Measurements from ENCODE around the gene SOHLH1. TPM values are rescaled to one million over a fixed set of nuclear protein-coding genes. Genes with fewer than 3 reads are reported as not detected.

SOHLH1 gene
- polyA plus RNA-seq, 2 of the 4 experiments (the other 2 are of a cell fraction): not detected

DNA sequence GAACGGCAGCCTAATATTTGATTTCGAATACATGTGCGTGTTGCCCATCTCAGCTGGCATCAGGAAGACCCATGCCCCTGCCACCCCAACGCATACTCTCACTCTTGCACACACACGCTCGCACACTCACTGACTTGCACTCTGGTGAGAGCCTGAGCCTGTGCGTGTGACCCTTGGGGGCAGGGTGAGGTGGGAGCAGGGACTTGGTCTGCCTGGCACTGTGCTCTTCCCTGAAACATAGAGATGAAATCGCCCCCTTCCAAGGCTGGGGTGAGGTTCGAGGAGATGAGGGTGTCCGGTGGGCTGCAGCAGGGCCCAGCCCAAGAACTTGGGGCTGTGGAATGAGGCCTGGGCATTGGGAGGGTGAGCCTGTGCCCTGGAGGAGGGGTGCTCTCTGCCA, 35.0 kb downstream of the SOHLH1 start:
- TF ChIP-seq RNF2 (IDR thresholded peaks at IDR 0.05; ENCODE audit: borderline replicate concordance, low read depth): no peak
- ChIA-PET CTCF (no interaction called here), POLR2A (no interaction called here)
- Histone ChIP-seq H3K9me3 (no peaks in the 10 kb centered on the region), H3K4me3 (no peak overlapping the region), H3K4me1 (no peaks in the 10 kb centered on the region), H3K27ac (no peak overlapping the region), H3K4me2 (no peak overlapping the region)
- DNase-seq (ENCODE audit: low read depth in 1 of 2, low spot score in 1 of 2): no peak
- no peak for FAIRE-seq
- no peak for ATAC-seq
- 53% methylated on average over 10 of the region's 10 CpGs for WGBS (ENCODE audit: missing lambda C conversion rate)

DNA sequence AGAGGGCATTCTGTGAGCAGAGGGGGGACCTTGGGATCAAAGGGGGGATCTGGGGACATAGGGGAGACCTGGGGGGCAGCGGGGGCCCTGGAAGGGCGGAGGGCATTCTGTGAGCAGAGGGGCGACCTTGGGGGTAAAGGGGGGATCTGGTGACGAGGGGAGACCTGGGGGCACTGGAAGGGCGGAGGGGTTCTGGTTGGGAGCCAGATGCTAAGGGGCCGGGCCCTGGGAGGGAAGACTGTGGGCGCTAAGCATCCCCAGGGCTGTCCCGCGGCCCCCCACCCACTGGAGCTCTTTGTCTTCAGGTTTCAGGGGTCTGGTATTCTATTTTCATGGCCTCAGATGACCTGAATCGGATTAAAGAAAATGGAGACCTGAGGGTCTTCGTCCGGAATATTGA, 35.4 kb downstream of the SOHLH1 start:
- DNase-seq (ENCODE audit: low read depth in 1 of 2, low spot score in 1 of 2) (no peak), ATAC-seq (no peak)
- TF ChIP-seq, protein P1, sequence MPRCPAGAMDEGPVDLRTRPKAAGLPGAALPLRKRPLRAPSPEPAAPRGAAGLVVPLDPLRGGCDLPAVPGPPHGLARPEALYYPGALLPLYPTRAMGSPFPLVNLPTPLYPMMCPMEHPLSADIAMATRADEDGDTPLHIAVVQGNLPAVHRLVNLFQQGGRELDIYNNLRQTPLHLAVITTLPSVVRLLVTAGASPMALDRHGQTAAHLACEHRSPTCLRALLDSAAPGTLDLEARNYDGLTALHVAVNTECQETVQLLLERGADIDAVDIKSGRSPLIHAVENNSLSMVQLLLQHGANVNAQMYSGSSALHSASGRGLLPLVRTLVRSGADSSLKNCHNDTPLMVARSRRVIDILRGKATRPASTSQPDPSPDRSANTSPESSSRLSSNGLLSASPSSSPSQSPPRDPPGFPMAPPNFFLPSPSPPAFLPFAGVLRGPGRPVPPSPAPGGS (IDR thresholded peaks at IDR 0.05): no peak
- TF ChIP-seq FOSB (CRISPR knock-in tag; IDR thresholded peaks at IDR 0.05) (no peak), ZFP36 (IDR thresholded peaks at IDR 0.05; ENCODE audit: borderline replicate concordance, partially characterized antibody) (no peak), CHD4 (IDR thresholded peaks at IDR 0.05; ENCODE audit: borderline replicate concordance) (no peak), ESRRA (IDR thresholded peaks at IDR 0.05; ENCODE audit: borderline replicate concordance, low read length) (no peak), NFE2L2 (conservative IDR thresholded peaks at IDR 0.05; ENCODE audit: low read length) (no peak), MAFK (IDR thresholded peaks at IDR 0.05; ENCODE audit: partially characterized antibody) (no peak), CHD2 (IDR thresholded peaks at IDR 0.05; ENCODE audit: low read length, partially characterized antibody) (no peak), KDM1A (IDR thresholded peaks at IDR 0.05; ENCODE audit: low read depth) (no peak), EHF (CRISPR knock-in tag; IDR thresholded peaks at IDR 0.05) (no peak)
- TF ChIP-seq, protein P2, sequence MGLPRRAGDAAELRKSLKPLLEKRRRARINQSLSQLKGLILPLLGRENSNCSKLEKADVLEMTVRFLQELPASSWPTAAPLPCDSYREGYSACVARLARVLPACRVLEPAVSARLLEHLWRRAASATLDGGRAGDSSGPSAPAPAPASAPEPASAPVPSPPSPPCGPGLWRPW (IDR thresholded peaks at IDR 0.05): no peak
- TF ChIP-seq, protein P3, sequence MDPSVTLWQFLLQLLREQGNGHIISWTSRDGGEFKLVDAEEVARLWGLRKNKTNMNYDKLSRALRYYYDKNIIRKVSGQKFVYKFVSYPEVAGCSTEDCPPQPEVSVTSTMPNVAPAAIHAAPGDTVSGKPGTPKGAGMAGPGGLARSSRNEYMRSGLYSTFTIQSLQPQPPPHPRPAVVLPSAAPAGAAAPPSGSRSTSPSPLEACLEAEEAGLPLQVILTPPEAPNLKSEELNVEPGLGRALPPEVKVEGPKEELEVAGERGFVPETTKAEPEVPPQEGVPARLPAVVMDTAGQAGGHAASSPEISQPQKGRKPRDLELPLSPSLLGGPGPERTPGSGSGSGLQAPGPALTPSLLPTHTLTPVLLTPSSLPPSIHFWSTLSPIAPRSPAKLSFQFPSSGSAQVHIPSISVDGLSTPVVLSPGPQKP (IDR thresholded peaks at IDR 0.05; ENCODE audit: low read depth, low read length): no peak

DNA sequence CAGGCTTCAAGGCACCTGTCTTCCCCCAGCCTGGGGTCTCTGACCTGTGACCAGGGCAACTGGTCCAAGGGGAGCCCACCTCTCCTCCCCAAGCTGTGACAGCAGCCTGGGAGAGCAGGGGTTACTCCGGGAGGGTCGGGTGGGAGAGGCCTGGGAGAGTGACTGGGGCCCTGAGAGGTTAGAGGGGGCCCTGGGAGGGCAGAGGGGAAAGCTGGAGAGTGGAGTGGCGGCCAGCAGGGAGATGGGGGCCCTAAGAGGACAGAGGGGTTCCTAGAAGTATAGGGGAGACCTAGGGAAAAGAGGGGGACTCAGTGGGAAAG, 35.9 kb downstream of the SOHLH1 start:
- no peak for FAIRE-seq

More for the DNA sequence above, 35.4 kb downstream of the SOHLH1 start:
- no peaks in the 10 kb centered on the region for H3K4me1 ChIP-seq
- H3K4me2 ChIP-seq: no peak overlapping the region
- WGBS (ENCODE audit: missing lambda C conversion rate): 39% methylated on average over 7 of the region's 12 CpGs
- FAIRE-seq: no peak
- H3K27ac ChIP-seq: no peak overlapping the region
- H3K9me3 ChIP-seq: no peaks in the 10 kb centered on the region
- ChIA-PET POLR2A (no interaction called here), CTCF (no interaction called here)
- H3K4me3 ChIP-seq: no peak overlapping the region

More for the DNA sequence above, 35.9 kb downstream of the SOHLH1 start:
- Histone ChIP-seq H3K4me3 (no peak overlapping the region), H3K4me2 (no peak overlapping the region), H3K4me1 (no peaks in the 10 kb centered on the region), H3K27ac (no peak overlapping the region), H3K9me3 (no peaks in the 10 kb centered on the region)
- CTCF ChIA-PET: no interaction called here
- DNase-seq (ENCODE audit: low read depth in 1 of 2, low spot score in 1 of 2) (no peak), ATAC-seq (no peak)
- TF ChIP-seq FOXS1 (CRISPR knock-in tag; IDR thresholded peaks at IDR 0.05) (no peak), SREBF2 (IDR thresholded peaks at IDR 0.05) (no peak), ZSCAN20 (CRISPR knock-in tag; IDR thresholded peaks at IDR 0.05) (no peak), HDAC2 (IDR thresholded peaks at IDR 0.05) (no peak), FOSL2 (IDR thresholded peaks at IDR 0.05) (no peak), FOSL2 (CRISPR knock-in tag; IDR thresholded peaks at IDR 0.05) (no peak), CBX2 (IDR thresholded peaks at IDR 0.05; ENCODE audit: borderline replicate concordance, low read depth) (no peak), TP53 (CRISPR knock-in tag; IDR thresholded peaks at IDR 0.05) (no peak), CBX8 (IDR thresholded peaks at IDR 0.05) (no peak), RARB (CRISPR knock-in tag; IDR thresholded peaks at IDR 0.05) (no peak), EHF (CRISPR knock-in tag; IDR thresholded peaks at IDR 0.05) (no peak), EHMT2 (IDR thresholded peaks at IDR 0.05; ENCODE audit: low read depth) (no peak), BHLHE40 (IDR thresholded peaks at IDR 0.05; ENCODE audit: low read depth, low read length) (no peak), RCOR1 (IDR thresholded peaks at IDR 0.05; ENCODE audit: low read depth, low read length) (no peak), POLR2AphosphoS2 (conservative IDR thresholded peaks at IDR 0.05; ENCODE audit: low read length) (no peak)
- TF ChIP-seq, protein P3 (IDR thresholded peaks at IDR 0.05; ENCODE audit: low read depth, low read length): no peak
- POLR2A ChIA-PET: no interaction called here
- WGBS (ENCODE audit: missing lambda C conversion rate): 11% methylated on average over 1 of the region's 3 CpGs

Data from A549 (cell line).